ENCODE measurements around the gene ENTHD1.

The ENTHD1 gene

DNA sequence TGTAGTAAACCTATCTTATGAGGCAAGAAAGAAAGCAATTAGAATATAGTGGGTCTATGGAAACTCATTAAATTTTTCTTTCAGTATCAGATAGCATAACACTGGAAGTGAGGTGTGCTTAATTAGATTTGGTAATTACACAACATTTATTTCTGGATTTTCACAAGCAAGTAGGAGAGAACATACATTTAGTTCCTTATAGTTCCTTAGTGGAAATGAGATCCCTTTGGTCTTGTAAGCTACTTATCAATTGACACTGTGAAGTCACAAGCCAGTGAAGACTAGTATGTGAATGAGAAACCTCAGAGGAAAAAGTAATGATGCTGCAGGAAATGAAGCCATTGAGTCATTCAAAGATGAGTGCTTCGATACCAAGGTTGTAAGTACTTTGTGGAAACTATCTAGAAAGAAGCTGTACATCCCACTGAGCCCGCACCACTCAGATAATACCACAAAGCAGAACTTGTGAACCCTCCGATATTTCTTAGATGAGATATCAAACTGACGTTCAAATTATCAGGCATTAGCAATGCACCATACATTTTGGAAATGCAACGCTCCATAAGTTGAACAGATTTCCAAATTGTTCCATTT, 53.5 kb downstream of the ENTHD1 start:
- DNase-seq (ENCODE audit: low spot score), result no peak

DNA sequence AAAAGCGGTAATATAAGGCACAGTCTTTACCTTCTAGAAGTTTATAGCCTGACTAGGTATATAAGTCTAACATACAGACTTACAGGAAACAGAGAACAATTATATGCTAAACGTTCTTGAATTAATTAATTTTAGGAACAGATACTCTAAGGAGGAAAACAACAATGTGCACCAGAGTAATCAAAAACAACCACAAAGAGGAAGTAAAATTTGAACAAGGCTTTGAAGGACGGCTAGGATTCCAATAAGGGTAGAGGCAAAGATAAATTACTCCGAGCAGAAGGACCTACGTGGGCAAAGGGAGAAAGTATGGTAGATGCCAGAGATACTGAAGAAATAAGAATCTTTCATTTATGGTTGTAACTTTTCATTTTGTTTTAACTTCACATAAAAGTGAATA, 54.4 kb downstream of the ENTHD1 start:
- DNase-seq (ENCODE audit: low spot score), result no peak

DNA sequence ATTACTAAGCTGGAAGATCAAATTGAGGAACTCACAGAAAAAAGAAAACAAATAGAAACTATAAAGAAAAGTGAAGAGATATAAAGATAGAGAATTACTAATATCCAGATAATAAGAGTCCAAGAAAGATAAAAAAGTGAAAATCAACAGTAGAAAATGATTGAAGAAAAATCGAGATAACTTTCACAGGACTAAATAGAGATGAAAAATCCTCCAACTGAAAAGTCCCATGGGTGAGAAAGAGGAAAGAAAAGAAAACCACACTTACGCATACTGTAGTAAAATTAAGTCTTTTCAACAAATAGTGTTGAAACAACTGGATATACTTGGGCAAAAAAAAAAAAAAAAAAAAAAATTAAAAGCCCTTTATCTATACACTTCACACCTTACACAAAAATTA, 60.0 kb downstream of the ENTHD1 start:
- DNase-seq (ENCODE audit: low spot score), result no peak

DNA sequence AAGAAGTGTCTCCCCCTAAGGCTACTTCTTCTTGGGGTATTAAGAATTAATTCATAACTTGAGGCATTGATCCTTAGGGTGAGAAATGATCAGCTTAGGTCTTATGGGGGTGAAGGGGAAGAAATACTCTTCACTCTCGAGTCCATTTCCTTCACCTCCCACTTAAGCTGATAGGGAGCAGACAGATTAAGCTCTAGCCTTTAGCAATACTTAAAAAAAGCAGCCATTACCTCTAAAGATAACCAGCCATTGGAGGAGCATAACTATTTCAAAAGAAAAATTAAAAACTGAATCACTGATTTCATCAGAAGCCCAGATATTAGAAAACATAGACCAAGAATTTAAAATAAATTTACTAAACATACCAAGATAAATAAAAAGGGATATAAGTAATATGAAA, 60.5 kb downstream of the ENTHD1 start:
- DNase-seq (ENCODE audit: low spot score), result no peak

DNA sequence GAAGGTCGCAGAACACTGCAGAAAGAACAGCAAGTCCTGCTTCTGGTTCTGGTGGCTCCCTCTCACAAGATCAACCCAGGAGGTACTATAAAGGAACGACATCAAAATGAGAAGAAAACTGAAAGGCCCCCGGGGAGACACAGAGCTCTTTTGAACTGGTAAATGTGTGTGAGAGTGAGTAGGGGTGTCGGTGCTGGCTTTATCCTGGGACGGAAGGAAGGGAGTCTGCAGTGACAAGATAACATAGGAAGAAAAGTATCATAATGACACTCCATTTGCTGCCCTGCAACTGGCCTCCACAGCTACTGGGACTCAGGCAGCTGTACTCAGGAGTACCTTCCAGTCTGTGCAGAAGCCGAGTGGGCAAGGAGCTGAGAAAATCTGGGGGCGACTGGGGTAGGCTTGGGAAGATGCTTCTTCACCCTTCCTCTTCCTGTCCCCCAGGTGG, 60.9 kb downstream of the ENTHD1 start:
- no peak for DNase-seq (ENCODE audit: low spot score)

DNA sequence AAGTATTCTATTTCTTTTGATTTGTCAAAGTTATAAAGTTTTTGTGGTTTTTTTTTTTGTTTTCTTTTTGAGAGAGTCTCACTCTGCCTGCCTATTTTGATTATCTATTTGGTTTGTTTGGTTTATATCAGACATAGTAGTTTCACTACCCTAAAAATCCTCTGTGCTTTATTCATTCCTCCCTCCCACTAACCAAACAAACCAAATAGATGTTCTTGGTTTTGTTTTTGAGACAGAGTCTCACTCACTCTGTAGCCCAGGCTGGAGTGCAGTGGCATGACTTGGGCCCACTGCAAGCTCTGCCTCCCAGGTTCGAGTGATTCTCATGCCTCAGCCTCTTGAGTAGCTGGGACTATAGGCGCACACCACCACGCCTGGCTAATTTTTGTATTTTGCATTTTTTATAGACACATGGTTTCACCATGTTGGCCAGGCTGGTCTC, 67.9 kb downstream of the ENTHD1 start:
- no peak for DNase-seq (ENCODE audit: low spot score)

DNA sequence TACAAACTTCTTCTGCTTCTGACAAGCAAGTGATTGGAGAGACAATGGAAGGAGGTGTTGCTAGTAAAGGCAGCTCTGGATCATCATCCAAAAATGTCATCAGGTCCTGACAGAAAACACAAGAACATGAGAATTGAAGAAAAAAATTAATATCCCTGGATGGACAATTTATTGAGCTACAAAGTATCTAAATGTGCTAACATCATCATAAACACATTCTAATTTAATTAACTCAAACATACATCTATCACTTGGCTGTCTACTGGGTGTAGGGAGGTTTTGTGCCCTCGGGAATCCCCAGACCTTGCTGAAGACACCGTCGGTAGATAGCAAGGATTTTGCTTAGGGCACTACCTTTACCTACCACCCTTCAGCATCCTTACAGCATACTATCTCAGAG, 72.6 kb downstream of the ENTHD1 start:
- DNase-seq (ENCODE audit: low spot score), result no peak

DNA sequence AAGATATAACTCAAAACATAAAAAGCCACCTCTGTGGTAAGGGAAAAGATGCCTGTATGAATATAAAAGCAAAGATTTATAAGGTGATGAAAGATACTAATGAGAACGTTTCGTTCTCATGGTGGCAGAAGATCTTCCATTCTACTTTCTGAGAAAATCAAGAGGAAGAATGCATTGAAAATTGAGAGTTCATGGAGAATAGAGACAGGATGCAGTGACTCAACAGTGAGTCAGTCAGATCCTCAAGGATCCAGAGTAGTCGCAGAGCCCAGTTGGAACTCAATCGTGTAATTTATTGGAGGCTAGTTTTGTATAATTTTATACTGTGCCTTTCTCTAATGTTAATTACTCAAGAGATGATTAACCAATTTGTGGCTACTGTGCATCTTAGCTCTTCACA, 73.3 kb downstream of the ENTHD1 start:
- no peak for DNase-seq (ENCODE audit: low spot score)

DNA sequence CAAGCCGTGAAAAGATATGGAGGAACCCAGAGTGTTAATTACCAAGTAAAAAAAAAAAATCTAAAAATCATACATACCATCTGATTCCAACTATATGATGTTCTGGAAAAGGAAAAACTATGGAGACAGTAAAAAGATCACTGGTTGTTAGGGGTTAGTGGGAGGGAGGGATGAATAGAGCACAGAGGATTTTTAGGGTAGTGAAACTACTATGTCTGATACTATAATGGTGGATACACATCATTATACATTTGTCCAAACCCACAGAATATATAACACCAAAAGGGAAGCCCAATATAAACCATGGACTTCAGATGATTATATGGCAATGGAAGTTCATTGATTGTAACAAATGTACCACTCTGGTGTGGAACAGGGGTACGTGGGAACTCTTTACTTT, 74.1 kb downstream of the ENTHD1 start:
- no peak for DNase-seq (ENCODE audit: low spot score)

DNA sequence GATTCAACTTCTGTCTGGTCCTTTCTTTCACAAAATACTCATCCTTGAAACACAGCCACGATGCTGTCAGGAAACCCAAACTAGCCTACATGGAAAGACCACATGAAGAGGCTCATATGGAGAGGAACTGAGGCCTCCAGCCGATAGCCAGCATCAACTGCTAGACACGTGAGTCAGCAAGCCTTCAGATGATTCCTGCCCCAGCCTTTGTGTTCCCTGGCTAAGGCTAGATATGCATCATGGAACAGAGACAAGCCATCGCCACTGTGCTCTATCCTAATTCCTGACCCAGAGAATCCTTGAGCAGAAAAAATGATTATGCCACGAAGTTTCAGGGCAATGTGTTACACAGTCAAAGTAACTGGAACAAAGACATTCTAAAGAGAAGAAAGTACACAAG, 75.5 kb downstream of the ENTHD1 start:
- no peak for DNase-seq (ENCODE audit: low spot score)

DNA sequence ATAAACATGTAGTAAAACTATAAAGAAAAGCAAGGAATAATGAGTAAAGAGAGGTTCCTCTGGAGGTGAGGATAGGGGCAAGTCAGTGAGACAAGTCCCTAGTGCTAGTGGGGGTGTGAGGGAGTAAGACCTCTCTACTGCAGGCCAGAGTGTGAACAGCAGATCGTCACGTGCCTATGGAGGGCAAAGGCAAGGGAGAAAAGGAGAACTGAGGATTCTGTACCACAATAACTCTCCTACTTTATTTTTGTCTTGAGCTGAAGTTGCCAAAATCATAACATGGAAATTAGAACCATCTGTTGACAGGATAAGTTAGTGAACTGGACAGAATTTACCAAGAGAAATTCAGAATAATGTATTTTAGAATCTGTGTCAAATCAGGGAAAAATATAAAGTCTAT, 77.6 kb downstream of the ENTHD1 start:
- no peak for DNase-seq (ENCODE audit: low spot score)

DNA sequence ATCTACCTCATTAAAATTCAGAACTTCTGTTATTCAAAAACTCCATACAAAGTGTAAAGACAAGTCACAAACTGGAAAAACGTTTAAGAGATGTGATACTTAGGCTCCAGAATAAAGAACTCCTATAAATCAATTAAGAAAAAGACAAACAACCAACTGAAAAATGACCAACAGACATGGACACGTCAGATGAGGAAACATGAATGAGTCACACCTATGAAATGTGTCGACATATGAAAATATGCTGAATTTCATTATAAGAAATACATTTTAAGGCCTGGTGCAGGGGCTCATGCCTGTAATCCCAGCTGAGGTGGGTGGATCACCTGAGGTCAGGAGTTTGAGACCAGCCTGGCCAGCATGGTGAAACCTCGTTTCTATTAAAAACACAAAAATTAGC, 78.7 kb downstream of the ENTHD1 start:
- DNase-seq (ENCODE audit: low spot score), result no peak

DNA sequence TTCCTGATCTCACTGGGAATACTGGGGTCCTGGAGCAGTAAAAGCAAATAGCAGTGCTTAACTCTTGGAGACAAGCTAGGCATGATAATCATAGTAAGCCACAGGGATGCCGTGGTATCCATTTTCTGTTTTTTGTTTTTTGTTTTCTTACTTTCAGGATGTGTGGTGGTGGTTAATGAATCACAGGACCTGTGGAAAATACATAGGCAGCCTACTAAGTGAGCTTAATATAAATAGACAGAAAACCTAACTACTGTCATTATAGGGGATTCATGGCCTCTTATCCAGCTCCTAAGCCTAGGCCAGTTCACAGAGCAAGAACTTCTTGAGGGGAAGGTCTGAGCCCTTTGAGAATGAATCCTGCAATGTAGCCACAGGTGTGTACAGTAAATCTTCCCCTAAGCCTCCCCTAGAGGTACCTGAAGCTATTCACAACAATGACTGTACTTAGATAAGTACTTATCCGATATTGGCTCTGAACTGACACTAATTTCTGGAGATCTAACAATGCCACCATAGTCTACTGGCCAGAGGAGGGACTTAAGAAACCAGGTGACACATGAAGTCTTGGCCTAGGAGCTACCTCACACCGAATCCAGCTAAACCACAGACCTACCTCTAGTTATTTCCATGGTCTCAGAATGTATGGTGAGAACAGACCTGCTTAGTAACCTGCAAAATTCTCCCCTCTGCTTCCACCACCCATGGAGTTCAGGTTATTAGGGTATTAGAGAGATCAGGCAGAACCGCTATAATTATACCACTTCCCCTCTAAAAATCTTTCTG, 83.6 kb downstream of the ENTHD1 start:
- DNase-seq (ENCODE audit: low spot score), result no peak

DNA sequence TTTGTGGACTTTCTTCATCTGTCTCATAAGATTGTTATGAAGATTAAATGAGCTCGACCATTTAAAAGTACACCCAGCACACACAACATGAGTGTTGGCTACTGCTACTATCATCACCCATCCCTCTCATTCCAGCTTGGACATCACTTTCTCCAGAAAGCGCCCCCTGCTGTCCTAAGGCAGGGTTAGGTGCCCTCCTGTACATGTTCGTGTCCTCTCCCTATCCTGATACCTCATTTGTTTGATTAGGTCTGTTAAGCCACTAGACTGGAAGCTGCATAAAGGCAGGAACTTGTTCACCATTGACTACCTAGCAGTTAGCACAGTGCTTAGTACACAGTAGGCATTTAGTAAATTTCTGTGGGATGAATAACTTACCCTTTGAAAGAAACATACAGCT, 85.5 kb downstream of the ENTHD1 start:
- no peak for DNase-seq (ENCODE audit: low spot score)

DNA sequence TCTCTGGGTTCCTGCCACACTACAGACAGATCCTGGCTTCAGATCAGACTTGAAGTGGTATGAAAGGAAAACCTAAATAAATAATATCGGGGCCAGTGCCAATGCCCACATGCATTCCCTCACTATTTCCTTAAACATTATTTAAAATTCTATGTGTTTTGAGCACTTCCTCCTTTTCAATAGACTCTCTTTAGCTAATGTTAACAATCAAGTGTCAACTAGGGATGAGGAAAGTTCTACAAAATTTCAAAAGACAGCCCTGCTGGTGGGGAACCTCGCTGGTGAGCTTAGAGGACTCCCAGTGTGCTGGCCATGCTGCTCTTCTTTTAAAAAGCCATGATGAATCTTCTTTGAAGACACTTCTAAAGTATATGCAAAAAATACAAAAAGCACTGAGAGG, 87.5 kb downstream of the ENTHD1 start:
- DNase-seq (ENCODE audit: low spot score), result no peak

DNA sequence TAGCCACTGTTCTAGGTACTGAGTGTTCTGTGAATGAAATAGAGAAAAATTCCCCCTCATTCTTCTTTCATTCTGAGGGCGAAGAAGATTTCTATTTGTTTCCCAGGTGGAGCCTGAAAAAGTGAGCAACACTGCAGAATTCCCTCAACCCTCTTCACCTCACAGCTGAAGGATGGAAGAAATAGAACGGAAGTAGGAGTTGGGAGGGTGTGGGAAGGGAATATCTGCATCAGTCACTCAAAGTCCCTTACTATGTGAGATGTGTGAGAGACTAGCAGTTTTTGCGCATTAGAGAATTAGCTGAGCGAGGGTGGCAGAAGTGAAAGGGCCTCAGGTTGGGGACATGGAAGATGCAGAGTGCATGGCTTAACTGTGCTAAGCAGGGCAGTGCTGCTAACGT, 88.4 kb downstream of the ENTHD1 start:
- DNase-seq (ENCODE audit: low spot score), result no peak

DNA sequence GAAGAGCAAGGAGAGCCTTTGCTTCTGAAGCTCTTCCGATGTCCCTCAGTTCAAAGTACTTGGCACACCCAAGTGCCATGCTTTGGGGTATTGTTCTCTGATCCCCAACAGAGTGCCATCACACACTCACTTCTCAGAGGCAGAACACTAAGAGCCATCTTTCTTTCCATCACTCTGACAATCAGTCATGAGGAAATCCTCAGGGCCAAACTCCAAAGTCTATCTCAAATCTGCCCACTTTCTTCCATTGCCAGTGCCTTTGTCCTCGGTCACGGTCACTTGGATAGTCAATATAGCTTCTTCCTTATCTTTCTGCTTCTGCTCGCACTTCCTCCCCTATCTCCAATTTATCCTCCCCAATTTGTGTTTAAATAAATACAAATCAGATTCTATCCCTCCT, 90.9 kb downstream of the ENTHD1 start:
- no peak for DNase-seq (ENCODE audit: low spot score)

DNA sequence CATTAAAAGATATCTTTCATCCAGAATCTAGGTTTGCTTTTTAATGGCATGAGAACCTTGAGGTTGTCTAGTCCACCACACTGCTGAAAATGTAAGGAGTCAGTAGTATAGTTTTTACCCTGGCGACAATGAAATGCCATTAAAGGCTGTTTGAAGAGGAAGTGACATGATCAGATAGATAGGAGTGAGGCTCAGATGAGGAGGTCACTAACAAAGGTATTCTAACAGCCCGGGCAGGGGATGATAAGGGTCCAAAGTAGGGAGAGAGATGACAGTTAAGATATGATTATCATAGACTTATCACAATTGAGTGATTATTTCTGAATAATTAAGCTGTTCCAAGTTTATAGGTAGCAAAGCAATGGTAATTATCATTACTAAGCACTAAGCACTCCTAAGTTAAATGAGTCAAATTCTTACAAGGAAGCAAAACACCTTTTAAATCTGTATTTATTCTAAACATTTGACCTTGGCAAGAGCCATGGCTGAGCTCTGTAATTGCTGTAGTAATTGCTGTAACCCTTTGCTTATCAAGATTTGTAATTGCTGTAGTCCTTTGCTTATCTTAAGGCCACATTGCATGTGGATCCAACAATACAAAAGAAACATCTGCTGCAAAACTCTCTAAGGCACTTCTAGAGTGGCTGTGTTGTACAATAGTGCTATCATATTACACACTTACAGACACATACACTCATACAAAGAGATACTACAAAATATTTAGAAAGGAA, 92.6 kb downstream of the ENTHD1 start:
- DNase-seq (ENCODE audit: low spot score), result no peak

DNA sequence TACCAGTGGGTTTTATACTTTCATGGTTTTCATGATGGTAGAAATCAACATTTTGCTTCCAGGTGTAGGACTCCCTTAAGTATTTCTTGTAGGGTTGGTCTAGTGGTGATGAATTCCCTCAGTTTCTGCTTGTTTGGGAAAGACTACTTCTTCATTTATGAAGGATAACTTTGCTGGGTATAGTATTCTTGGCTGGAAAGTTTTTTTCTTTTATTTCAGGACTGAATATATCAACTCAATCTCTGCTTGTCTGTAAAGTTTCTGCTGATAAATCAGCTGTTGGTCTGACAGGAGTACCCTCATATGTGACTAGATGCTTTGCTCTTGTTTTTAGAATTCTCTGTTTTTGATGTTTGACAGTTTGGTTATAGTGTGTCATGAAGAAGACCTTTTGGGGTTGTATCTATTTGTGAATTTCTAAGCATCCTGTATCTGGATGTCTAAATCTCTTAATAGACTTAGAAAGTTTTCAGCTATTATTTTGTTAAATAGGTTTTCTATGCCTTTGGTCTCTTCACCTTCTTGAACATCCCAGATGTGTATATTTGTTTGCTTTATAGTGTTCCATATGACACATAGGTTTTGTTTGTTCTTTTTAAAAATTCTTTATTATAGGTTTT, 95.9 kb downstream of the ENTHD1 start:
- no peak for DNase-seq (ENCODE audit: low spot score)

DNA sequence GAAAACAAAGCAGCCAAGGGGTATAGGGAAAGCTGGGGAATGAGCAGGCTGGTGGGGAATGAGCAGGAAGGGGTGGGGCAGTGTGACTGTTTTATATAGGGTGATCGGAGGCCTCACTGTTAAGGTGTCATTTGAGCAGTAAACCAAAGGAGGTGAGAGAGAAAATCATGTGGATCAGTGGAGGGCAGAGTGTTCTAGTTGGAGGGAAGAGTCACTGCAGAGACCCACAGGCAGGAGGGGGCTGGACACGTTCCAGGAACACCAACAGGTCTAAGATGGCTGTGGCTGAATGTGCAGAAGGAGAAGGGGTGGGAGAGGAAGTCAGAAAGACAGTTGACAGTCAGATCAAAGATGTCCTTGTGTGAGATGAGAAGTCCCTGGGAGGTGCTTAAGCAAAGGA, 103.8 kb downstream of the ENTHD1 start:
- no peak for DNase-seq (ENCODE audit: low spot score)

DNA sequence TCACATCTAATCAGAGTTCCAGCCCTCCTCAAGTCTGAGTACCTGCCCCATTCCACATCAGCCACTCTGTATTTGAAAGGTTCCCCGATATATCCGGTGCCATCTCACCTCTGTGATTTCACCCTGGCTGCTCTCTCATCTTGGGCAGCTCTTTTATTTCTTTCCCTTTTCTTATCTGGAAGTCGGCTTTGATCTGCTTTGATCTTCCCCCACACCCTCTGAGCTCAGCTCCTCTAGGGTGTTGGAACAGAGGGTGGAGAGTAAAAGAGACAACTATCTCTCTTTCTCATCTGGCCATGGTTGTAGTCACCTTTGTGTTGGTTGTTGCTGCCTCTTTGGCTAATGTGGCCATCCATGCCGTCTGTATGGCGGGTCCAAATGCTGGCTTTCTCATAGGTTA, 108.3 kb downstream of the ENTHD1 start:
- no peak for DNase-seq (ENCODE audit: low spot score)

DNA sequence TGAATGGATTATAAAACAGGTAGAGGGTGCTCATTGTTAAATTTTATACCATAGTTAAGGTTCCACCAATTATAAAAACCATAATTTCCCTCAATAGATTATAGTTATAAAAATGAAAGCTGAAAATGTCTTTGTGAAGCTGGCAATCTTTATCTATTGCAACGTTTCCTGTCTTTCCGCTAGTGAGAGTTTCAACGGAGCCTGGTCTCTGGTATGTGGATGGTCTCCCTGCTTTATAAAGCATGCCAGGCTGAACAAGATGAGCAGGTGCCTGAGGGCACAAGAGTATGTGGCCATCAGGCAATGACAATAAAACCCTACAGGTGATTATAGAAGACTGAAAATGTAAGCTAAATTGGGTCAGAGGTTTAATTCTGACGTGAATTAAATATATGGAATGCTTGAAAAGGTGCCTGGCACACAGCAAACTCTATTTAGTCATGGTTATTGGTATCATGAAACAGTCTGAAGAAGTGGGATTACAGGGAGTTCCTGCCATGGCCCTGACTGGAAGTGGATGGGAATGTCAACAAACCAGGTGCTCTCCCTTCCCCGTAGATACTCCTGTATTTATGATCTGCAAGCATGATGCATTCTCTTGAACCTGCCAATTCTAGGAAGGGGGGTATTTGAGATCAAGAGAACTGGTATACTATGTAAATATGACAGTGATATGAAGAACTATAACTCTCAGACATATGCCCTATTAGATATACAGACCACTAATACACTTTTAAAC, 115.7 kb downstream of the ENTHD1 start:
- DNase-seq (ENCODE audit: low spot score), result no peak
